ENCODE results near the gene CAMK4. TPM values are rescaled to one million over a fixed set of nuclear protein-coding genes. Genes with fewer than 3 reads are reported as not detected.

CAMK4 gene
- total and polyA plus RNA-seq, 2 of the 8 experiments (the other 6 are each of a cell fraction or from before 2014, with no cell fraction given) = 1.8 to 8.3 TPM

DNA sequence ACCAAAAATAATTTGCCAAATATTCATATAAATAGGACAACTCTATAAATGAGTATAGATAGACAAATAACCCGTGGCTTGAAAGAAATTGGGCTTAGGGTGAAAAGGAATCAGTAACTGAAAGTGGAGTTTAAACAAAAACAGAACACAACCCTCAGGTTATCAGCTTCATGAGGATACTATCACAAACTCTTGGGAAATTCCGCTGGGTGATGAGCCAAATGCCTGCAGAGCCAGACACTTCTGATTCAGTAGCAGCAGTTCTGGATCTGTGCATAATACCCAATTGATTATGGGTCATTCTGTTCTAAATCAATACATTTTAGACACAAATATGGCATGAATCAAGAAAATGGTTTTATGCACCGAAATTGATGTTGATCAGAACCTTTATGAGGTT lies 72.4 kb downstream of the CAMK4 start:
- Histone ChIP-seq H2BK12ac (ENCODE audit: low read depth, low read length) (no peak overlapping the region), H3K4me2 (ENCODE audit: insufficient read depth in 1 of 2, low read depth in 2 of 2, low read length in 2 of 2) (no peak overlapping the region), H4K5ac (ENCODE audit: insufficient read length, low read depth, low read length) (no peak overlapping the region), H3K27ac (ENCODE audit: low read depth, low read length) (no peak overlapping the region), H3K23me2 (ENCODE audit: low read depth, low read length) (no peaks in the 10 kb centered on the region), H2BK15ac (ENCODE audit: low read length) (no peak overlapping the region), H2BK120ac (replicated peaks; ENCODE audit: low read depth, low read length) (no peak overlapping the region), H3K4me3 (ENCODE audit: extremely low read depth in 1 of 4, insufficient read depth in 2 of 4, low read depth in 3 of 4, low read length in 4 of 4) (no peak overlapping the region), H3K23ac (ENCODE audit: insufficient read length) (no peak overlapping the region), H3K79me2 (ENCODE audit: control insufficient read depth in 1 of 2, insufficient read depth in 2 of 2, low read length in 2 of 2) (no peaks in the 10 kb centered on the region), H3K27me3 (replicated peaks in 1 of 4; ENCODE audit: control insufficient read depth in 3 of 4, extremely low read depth in 1 of 4, insufficient read depth in 3 of 4, low read length in 3 of 4) (no peaks in the 10 kb centered on the region), H3K9ac (replicated peaks in 1 of 4; ENCODE audit: extremely low read depth in 1 of 4, low read depth in 3 of 4, low read length in 3 of 4) (no peak overlapping the region), H3K9me3 (ENCODE audit: insufficient read depth in 2 of 2, low read depth in 1 of 2, low read length in 1 of 2) (peaks cover 0 to 10% of the 10 kb centered on the region in 2 experiments; a peak in 2 of 4 replicates), H3K18ac (ENCODE audit: extremely low read depth, low read length) (no peak overlapping the region), H3K4ac (replicated peaks; ENCODE audit: insufficient read length, low read depth, low read length) (no peak overlapping the region), H2AK5ac (ENCODE audit: low read depth, low read length) (no peak overlapping the region), H2BK20ac (ENCODE audit: low read length) (no peak overlapping the region), H2AFZ (ENCODE audit: low read length) (no peak overlapping the region), H3K56ac (replicated peaks; ENCODE audit: insufficient read length, low read depth, low read length) (no peak overlapping the region), H3K14ac (ENCODE audit: insufficient read length) (no peak overlapping the region), H3K4me1 (replicated peaks in 1 of 4; ENCODE audit: control insufficient read depth in 3 of 4, insufficient read depth in 4 of 4, low read length in 3 of 4) (no peaks in the 10 kb centered on the region), H4K91ac (replicated peaks; ENCODE audit: insufficient read length, low read length) (no peak overlapping the region), H2BK5ac (ENCODE audit: low read depth, low read length) (no peak overlapping the region), H3K79me1 (ENCODE audit: low read depth, low read length) (no peaks in the 10 kb centered on the region), H4K8ac (ENCODE audit: extremely low read depth, insufficient read depth, low read length) (no peak overlapping the region), H4K20me1 (replicated peaks in 1 of 2; ENCODE audit: control insufficient read depth in 1 of 2, insufficient read depth in 2 of 2, low read length in 2 of 2) (no peaks in the 10 kb centered on the region), H3K36me3 (ENCODE audit: control insufficient read depth in 2 of 4, insufficient read depth in 4 of 4, low read length in 3 of 4) (peaks cover 0 to 9% (median 0%) of the 10 kb centered on the region in 4 experiments; a peak in 3 of 8 replicates)
- 91% methylated on average over 3 of the region's 3 CpGs; no CpG with 5 or more reads in 1 of the 2 experiments for WGBS, 2 experiments (ENCODE audit: extremely low coverage in 1 of 2, insufficient coverage in 1 of 2, insufficient read length in 1 of 2, insufficient replicate concordance in 2 of 2, low coverage in 1 of 2, low lambda C conversion rate in 2 of 2, missing lambda C conversion rate in 1 of 2)
- no peak for DNase-seq (ENCODE audit: low read depth in 1 of 2, low spot score in 2 of 2)
- TF ChIP-seq YY1 (IDR thresholded peaks at IDR 0.05; ENCODE audit: low read depth, low read length) = no peak
- ChIA-PET CTCF (ENCODE audit: partially characterized antibody) (interaction anchor here (1.1 to 2.7 kb wide), 3 partner anchors 10 to 137 kb away, joined by 3 to 9 read pairs (median 4); no protein-coding TSS in a partner anchor), POLR2A (ENCODE audit: partially characterized antibody) (no interaction called here)
- FAIRE-seq = no peak

All from H1 (cell line).